NCI-H1092 treated with DMSO at 0.1 percent for 48 hours (cell line): ENCODE results near the gene MACROH2A1.
A peak's percentile ranks its signal among the peaks of the same experiment; 100 is the strongest.
"Not testable (repeated sequence)": the region's sequence is repeated elsewhere in the genome, so short reads cannot be mapped to it uniquely, and the experiment has no call there.

Experiments used
- DNase-seq: peaks from one replicate; lab custom pipeline; 2025; lab: John Stamatoyannopoulos, UW

MACROH2A1 gene

DNA sequence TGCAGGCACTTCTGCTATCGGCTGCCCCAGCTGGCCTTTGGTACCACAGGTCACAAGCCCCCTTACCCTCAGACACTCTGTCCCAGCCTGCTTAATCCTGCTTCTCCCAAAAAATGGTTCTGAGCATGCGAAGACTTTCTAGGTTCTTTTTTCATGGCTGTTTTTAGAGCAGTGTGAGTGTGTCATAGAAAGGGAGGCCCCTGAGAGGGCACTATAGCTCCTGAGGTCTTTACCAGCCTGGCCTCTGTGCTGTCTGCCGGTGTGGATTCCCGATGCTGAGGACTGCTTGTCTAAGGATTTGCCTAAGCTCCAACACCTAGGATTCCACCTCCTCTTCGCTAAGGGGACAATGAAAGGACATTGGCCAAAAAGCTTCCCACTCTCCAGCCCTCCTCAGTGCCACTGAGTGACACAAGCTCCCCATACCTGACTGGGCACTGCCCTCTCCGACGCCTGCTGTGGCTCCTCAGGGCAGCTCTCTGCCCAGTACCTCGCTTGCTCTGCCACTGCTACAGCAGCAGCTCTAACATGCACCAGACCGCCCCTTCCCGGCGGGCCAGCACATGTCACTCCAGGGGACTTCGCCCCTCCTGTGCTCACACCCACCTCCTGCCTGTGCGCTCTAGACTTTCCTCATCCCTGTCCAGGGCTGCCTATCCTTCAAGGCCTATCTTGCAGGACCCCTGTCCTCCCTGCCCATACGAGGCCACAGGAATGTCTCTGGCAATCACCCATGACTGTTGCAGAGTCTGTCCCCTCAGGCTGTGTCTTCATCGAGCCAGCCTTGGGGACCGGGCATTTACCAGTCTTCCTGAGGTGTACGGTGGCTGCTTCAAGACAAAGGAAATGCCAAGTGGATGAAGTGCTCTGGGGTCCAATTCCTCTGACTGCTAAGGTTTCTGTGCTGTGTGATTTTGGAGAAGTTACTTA lies 21.0 kb downstream of the MACROH2A1 start:
- no peak for DNase-seq

GRCh38 chr5:135376961-135377624 lies 21.9 kb downstream of the MACROH2A1 start:
- DNase-seq: no peak

DNA sequence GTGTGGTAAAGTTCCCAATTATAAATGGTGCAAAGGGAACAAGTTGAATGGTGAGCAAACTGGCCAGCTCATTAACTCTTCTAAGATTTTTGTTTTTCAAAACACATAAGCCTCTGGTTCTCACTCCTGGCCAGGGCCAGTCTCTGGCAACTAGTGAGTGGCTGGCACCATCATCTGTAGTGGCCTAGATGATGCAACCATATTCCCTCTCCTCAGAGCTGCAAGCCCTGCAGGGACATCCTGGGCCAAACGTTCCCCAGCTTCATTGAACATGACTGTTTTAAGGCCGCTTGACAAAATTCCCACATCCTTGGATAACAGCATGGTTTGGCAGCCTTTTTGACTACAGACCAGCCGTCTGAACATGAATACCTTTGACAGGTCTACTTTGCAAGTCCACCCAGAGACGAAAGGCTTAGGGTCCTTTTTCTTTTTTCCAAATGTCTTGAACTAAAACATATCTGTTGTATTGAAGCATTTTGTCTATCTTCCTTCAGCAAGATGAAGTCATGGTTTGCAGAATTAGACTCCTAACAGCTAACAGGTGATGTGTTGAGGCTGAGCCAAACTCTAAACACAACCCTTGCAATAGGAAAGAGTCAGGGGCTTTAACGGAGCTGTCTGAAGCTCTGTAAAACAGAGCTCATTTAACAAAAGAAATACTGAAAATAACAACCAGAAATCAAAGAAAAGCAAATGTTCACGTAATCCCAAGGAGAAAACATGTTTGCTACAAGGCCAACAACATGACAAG lies 23.8 kb downstream of the MACROH2A1 start:
- no peak for DNase-seq

DNA sequence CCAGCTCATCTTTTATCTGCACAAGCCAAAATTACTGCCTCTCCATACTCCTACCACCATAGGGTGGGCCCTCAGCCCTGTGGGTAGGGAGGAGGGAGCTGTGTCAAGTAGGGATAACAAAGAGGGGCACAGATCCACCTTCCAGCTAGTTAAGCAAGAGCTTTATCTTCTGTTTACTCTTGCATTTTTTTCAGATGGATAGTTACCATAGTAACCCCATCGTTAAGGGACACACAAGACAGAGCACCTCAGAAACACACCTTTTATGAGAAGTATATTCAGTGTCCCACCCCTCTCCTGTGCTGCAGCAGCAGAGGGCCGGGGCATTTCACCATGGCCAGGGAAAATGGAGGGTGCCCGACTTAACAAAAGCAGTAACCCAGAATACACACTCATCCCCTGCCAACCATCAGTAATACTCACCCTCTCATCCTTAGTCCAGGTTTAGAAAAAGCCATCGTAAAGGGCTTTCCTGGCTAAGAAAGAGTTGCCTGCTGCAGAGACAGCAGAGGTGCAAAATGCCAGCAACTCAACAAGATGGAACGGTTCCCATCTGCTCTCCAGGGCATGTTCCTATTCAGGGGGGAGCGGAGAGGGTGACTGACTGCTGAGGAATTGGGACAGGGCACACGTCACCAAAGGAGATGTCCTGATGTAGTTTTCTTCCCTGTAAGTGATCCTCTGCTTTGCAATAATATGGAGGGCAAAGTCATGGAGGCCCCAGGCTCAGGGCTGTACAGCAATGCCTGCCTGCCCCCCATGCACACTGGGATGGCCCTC lies 25.1 kb downstream of the MACROH2A1 start:
- no peak for DNase-seq

GRCh38 chr5:135372654-135373381 lies 26.2 kb downstream of the MACROH2A1 start:
- no peak for DNase-seq

GRCh38 chr5:135371622-135372232 lies 27.3 kb downstream of the MACROH2A1 start:
- no peak for DNase-seq

GRCh38 chr5:135369952-135370351 lies 29.1 kb downstream of the MACROH2A1 start:
- no peak for DNase-seq

- no peak for DNase-seq
These were observed 31.5 kb downstream of the MACROH2A1 start for GRCh38 chr5:135367554-135367953.

- DNase-seq: no peak
These were observed 32.0 kb downstream of the MACROH2A1 start for GRCh38 chr5:135367076-135367475.

DNA sequence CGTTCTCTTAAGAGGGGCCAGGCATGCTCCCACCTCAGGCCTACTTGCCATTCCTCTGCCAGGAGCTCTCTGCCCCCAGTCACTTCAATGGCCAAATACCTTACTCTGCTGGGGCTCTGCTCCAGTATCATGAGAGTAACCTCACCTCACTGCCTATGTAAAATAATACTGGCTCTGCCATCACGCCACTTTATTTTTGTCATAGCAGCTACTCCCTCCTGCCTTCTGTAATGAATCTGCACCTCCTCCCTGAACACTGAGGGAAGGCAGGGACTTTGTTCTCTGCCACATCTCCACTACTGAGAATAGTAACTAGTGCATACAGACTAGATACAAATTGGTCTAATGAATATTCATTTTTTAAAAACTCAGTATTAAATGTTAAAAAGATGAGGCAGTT lies 33.8 kb downstream of the MACROH2A1 start:
- DNase-seq: no peak

GRCh38 chr5:135364421-135365262 lies 34.4 kb downstream of the MACROH2A1 start:
- peak; percentile 60 for DNase-seq

- DNase-seq: not testable (repeated sequence)
These were observed 35.7 kb downstream of the MACROH2A1 start for GRCh38 chr5:135363342-135363741.

GRCh38 chr5:135362102-135362501 lies 36.9 kb downstream of the MACROH2A1 start:
- DNase-seq: no peak

DNA sequence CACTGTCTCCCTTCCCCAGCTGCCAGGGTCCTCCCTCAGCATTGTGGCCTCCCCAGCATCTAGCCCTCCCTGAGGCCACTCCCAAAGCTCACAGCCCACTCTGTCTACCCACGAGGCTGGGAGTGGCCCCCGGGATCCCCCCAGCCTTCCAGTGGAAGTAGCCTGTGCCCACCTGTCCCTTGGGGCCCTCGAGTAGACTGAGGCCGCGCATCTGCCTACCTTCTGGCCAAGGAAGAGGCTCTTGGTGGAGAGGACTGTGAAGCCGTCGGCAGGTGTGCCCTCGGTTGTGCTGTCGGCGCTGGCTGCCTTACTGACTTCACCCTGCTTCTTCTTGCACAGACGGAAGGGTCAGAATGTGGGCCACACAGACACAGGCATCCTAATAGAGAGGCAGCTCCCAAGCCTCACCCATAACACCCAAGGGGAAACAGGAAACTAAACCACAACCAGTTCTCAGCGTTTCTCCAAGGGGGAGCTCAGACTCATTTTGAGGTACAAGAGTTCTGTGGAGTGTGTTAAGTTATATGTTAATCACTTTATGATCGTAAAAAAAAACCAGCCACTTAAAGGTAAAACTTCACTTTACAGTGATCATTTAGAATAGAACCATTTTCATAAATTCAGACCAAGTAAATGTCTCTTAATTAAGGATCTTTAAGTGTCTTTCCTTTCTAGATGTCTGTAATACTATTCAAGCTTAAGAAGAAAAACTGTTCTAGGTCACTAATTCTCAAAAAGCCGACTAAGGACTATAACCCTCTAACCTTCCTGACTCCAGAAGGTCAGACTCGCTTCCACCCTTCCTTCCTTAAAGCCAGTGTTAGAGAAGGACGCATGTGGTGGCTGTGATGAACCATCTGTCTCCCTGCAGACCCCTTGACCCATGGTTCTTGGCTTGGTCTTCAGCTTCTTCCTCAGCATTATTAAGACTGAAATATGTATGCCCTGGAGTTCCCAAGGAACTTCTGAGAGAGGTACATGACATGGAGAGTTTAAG lies 38.5 kb downstream of the MACROH2A1 start:
- DNase-seq: no peak

DNA sequence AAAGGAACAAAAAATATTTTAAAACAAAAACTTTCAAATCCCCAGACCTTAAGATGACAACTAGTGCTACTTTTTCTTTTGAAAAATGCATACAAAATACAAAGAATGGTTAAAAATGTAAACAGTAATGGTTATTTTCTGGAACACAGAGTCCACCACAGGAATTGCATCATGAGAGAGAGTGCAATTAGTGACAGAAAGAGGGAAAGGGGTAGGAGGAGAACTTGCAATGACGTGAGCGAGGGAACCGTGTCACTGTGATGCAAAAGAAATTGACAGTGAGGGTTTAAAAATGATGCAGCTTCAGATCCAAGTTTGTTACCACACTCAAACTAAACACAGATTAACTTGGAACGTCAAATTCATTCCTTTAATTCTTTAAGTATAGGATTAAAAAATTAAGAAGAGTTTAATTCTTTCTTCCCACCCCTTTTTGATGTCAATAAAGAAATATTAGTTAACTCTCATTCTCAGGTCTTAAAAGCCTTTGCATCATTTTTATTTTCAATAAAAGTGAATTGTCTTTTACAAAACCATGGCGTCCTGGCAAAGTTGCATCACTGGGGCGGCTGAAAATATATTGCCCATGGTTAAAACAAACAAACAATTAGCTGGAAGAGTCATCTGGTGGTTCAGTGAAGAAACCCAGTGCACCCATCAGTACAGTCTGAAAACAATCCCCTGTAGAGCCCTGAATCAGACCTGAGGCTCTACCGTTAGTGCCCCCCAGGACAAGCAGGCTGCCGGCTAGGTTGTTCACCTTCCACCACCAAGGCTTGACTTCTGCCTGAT lies 39.5 kb downstream of the MACROH2A1 start:
- DNase-seq: no peak

DNA sequence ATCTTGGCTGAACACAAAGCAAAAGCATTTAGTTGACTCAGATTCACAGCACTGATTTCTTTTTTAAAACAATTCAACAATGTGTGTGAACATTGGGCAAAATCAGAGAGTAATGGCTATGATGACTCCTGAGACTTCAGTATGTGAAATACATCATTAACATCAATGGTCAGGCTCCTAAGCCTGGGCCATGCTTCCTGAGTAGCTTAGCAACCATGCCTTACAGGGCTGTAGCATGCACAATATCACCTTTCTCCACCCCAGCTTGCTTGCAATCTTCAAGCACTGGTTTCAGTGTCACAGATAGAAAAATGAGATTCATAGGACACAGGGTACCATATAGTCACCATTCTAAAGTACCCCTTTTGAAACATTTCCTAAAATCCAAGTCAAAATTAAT lies 41.3 kb downstream of the MACROH2A1 start:
- DNase-seq: no peak

- no peak for DNase-seq
These were observed 42.3 kb downstream of the MACROH2A1 start for GRCh38 chr5:135356522-135357318.
